ENCODE results near the gene SERINC3. TPM values are rescaled to one million over a fixed set of nuclear protein-coding genes. Genes with fewer than 3 reads are reported as not detected.

SERINC3 gene
- total and polyA plus RNA-seq, 10 of the 15 experiments (the other 5 are each of a cell fraction or from before 2014, with no cell fraction given) = 24.5 to 96.8 (median 38.8) TPM

DNA sequence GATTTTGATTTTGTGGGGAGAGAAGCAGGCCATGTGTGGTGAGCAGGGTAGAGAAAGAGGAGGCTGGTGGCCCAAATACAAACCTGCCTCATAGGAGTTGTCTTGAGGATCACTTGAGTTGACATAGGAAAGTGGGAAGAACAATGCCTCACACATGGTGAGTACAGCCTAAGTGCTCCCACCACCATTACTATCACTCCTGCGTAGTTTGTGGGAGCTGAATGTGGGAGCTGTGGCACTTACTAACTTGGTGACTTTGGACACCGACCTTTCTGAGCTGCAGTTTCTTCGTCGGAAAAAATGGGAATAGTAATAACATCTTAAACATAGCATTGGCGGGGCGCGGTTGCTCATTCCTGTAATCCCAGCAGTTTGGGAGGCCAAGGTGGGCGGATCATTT, 25.5 kb upstream of the SERINC3 start:
- H2AFZ ChIP-seq (ENCODE audit: control insufficient read depth, low read depth, low read length) = no peak overlapping the region
- ChIA-PET POLR2A (interaction anchor here (1.2 kb wide), 1 partner anchor 44 kb away, joined by 3 read pairs; no protein-coding TSS in a partner anchor), RAD21 (ENCODE audit: unreplicated experiment) (no interaction called here), SMC1A (ENCODE audit: uncharacterized antibody, unreplicated experiment) (interaction anchor here (0.6 to 1.0 kb wide), 2 partner anchors 8 to 45 kb away, joined by 3 to 4 read pairs; no protein-coding TSS in a partner anchor), CTCF (interaction anchor here (0.6 to 1.4 kb wide), 3 partner anchors 19 to 443 kb away, joined by 3 to 4 read pairs (median 3); no protein-coding TSS in a partner anchor)
- in situ Hi-C loops (cut with MboI) = no loop called here
- no peak overlapping the region for H3K27ac ChIP-seq (ENCODE audit: control insufficient read depth, insufficient read depth)
- no peaks in the 10 kb centered on the region for H3K27me3 ChIP-seq (replicated peaks in 1 of 2; ENCODE audit: control insufficient read depth in 2 of 2, insufficient read depth in 2 of 2, low read length in 1 of 2)
- H3K79me2 ChIP-seq (ENCODE audit: control insufficient read depth, insufficient read depth, low read length) = no peaks in the 10 kb centered on the region
- H3K4me1 ChIP-seq (ENCODE audit: control insufficient read depth, insufficient read depth, low read length) = no peaks in the 10 kb centered on the region
- no peaks in the 10 kb centered on the region for H3K36me3 ChIP-seq (ENCODE audit: control insufficient read depth in 2 of 2, insufficient read depth in 2 of 2, low read length in 1 of 2)
- no TSS peak for BruUV-seq (replicated peaks)
- ATAC-seq (no peak), FAIRE-seq (no peak), DNase-seq (ENCODE audit: low read depth, low spot score) (no peak)
- no peak overlapping the region for H3K4me2 ChIP-seq (ENCODE audit: control insufficient read depth, insufficient read depth)
- WGBS (ENCODE audit: insufficient coverage, insufficient replicate concordance, low lambda C conversion rate, missing lambda C conversion rate) = 81% methylated on average over 8 of the region's 8 CpGs
- H3K9ac ChIP-seq (ENCODE audit: control insufficient read depth, insufficient read depth, low read length) = no peak overlapping the region
- no peaks in the 10 kb centered on the region for H3K9me3 ChIP-seq (replicated peaks; ENCODE audit: control insufficient read depth, insufficient read depth, low read length)
- H4K20me1 ChIP-seq (ENCODE audit: control insufficient read depth, insufficient read depth) = no peaks in the 10 kb centered on the region
- TF ChIP-seq, protein P1, sequence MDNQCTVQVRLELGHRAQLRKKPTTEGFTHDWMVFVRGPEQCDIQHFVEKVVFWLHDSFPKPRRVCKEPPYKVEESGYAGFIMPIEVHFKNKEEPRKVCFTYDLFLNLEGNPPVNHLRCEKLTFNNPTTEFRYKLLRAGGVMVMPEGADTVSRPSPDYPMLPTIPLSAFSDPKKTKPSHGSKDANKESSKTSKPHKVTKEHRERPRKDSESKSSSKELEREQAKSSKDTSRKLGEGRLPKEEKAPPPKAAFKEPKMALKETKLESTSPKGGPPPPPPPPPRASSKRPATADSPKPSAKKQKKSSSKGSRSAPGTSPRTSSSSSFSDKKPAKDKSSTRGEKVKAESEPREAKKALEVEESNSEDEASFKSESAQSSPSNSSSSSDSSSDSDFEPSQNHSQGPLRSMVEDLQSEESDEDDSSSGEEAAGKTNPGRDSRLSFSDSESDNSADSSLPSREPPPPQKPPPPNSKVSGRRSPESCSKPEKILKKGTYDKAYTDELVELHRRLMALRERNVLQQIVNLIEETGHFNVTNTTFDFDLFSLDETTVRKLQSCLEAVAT (IDR thresholded peaks at IDR 0.05) = no peak
- TF ChIP-seq, protein P2, sequence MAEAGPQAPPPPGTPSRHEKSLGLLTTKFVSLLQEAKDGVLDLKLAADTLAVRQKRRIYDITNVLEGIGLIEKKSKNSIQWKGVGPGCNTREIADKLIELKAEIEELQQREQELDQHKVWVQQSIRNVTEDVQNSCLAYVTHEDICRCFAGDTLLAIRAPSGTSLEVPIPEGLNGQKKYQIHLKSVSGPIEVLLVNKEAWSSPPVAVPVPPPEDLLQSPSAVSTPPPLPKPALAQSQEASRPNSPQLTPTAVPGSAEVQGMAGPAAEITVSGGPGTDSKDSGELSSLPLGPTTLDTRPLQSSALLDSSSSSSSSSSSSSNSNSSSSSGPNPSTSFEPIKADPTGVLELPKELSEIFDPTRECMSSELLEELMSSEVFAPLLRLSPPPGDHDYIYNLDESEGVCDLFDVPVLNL (IDR thresholded peaks at IDR 0.05; ENCODE audit: low read depth, low read length) = no peak
- no peak for TF ChIP-seq ZNF24 (IDR thresholded peaks at IDR 0.05)
- TF ChIP-seq MTA2 (IDR thresholded peaks at IDR 0.05; ENCODE audit: low read depth) = no peak
- no peak for TF ChIP-seq NR2C2 (IDR thresholded peaks at IDR 0.05; ENCODE audit: borderline replicate concordance, control insufficient read depth, insufficient read length, low read depth)
- TF ChIP-seq TARDBP (IDR thresholded peaks at IDR 0.05; ENCODE audit: borderline replicate concordance) = no peak
- no peak for TF ChIP-seq POLR2AphosphoS5 (IDR thresholded peaks at IDR 0.05; ENCODE audit: low read length)
- TF ChIP-seq, protein P3, sequence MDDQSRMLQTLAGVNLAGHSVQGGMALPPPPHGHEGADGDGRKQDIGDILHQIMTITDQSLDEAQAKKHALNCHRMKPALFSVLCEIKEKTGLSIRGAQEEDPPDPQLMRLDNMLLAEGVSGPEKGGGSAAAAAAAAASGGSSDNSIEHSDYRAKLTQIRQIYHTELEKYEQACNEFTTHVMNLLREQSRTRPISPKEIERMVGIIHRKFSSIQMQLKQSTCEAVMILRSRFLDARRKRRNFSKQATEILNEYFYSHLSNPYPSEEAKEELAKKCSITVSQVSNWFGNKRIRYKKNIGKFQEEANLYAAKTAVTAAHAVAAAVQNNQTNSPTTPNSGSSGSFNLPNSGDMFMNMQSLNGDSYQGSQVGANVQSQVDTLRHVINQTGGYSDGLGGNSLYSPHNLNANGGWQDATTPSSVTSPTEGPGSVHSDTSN (IDR thresholded peaks at IDR 0.05; ENCODE audit: insufficient replicate concordance, low read depth, low read length) = no peak
- TF ChIP-seq HDAC2 (IDR thresholded peaks at IDR 0.05) = no peak
- TF ChIP-seq GATAD2B (conservative IDR thresholded peaks at IDR 0.05; ENCODE audit: low read depth) = no peak
- TF ChIP-seq SMARCA5 (IDR thresholded peaks at IDR 0.05) = no peak
- TF ChIP-seq CHD4 (IDR thresholded peaks at IDR 0.05) = no peak
- TF ChIP-seq, protein P4, sequence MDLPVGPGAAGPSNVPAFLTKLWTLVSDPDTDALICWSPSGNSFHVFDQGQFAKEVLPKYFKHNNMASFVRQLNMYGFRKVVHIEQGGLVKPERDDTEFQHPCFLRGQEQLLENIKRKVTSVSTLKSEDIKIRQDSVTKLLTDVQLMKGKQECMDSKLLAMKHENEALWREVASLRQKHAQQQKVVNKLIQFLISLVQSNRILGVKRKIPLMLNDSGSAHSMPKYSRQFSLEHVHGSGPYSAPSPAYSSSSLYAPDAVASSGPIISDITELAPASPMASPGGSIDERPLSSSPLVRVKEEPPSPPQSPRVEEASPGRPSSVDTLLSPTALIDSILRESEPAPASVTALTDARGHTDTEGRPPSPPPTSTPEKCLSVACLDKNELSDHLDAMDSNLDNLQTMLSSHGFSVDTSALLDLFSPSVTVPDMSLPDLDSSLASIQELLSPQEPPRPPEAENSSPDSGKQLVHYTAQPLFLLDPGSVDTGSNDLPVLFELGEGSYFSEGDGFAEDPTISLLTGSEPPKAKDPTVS (IDR thresholded peaks at IDR 0.05; ENCODE audit: low read depth, low read length) = no peak
- no peak for TF ChIP-seq JUNB (IDR thresholded peaks at IDR 0.05)
- TF ChIP-seq NFXL1 (IDR thresholded peaks at IDR 0.05; ENCODE audit: borderline replicate concordance) = no peak
- no peak for TF ChIP-seq NR2F1 (conservative IDR thresholded peaks at IDR 0.05)
- no peak for TF ChIP-seq SIN3A (IDR thresholded peaks at IDR 0.05; ENCODE audit: low read depth, low read length)
- H3K4me3 ChIP-seq = no peak overlapping the region
- intact Hi-C loops (cut with micrococcal nuclease; ENCODE audit: unreplicated experiment) = no loop called here
